Activated CD4-positive, alpha-beta T cell treated with anti-CD3 and anti-CD28 coated beads for 48 hours (primary cell): ENCODE results near the gene PIEZO2.

Source experiments
- DNase-seq: peaks from one replicate; pipeline ENCODE4 v3.0.0-alpha.2; 2020

PIEZO2 gene

GRCh38 chr18:10718809-10719208 lies 430.6 kb downstream of the PIEZO2 start:
- no peak for DNase-seq

GRCh38 chr18:10715791-10716190 lies 433.6 kb downstream of the PIEZO2 start:
- no peak for DNase-seq

DNA sequence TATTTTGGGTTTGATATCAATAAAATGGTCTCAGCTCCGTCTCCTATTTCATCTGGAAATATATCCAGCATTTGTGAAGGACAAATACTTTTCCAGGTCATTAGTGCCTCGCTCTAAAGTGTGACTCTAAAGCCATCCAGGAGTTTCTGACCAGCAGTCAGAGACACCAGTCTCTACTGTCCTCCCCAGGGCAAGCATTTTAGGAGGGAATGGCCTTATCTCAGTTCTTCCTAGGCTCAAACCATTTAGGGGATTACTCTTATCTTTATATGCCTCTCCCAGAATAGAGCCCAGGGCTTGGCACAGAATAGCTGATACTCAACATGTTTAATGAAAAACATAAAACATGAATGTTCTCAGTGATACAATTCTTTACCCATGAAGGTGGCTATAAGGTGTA lies 436.0 kb downstream of the PIEZO2 start:
- DNase-seq = no peak

DNA sequence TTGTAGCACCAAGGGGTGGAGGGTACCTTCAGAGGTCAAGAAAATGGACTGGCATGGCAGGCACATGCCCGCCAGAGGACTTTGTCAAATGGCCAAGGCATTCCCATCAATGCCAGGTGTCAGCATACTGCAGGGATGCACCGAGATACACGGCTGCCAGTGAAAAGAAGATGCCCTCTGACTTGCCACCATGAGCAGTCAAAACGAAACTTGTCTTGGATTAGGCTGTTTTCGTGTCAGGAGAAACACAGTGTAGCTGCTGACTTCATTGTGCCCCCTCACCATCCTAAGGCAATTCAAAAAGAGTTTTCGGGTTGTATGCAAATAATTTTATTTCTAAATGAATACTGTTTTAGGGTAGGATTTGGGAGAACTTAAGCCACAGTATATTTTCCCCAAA lies 442.1 kb downstream of the PIEZO2 start:
- no peak for DNase-seq

DNA sequence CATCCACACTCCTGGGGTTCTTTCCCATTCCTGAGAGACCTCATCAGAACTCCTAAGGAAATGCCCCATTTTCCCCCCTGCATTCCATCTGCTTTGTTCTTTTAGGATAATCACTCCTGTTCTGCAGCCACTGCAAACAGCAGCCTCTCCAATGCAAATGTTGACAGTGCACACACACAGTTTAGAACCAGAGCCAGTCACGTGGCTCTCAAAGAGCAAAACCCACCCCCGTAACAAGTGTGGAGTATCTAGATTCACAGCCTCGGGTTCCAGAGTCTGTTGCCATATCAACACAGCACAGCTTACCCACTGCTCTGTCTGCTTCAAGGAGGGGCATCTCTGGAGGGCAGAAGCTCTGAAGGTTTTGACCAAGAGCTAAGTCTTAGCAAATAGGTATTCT lies 443.6 kb downstream of the PIEZO2 start:
- DNase-seq = no peak

- DNase-seq = no peak
Observed at GRCh38 chr18:10705291-10705690, 444.1 kb downstream of the PIEZO2 start.

GRCh38 chr18:10702206-10702605 lies 447.2 kb downstream of the PIEZO2 start:
- no peak for DNase-seq

DNA sequence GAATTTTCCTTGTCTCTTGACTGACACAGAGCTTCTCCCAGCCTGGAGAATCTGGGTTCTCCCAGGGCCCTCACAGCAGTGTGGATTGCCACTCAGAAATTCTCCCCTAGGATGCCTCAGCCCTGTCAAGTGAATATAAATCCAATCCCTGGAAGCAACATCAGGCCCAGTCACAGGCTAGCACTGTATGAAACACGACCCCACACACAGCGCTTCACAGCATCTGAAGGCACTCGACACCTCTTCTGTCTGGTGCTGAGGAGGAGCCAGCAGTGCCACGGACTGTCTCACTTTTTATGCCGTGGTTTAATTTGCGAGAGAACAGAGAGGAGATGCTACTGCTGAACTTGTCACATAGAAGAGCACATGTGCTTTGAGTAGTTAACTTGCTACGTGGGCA lies 459.0 kb downstream of the PIEZO2 start:
- DNase-seq = no peak

DNA sequence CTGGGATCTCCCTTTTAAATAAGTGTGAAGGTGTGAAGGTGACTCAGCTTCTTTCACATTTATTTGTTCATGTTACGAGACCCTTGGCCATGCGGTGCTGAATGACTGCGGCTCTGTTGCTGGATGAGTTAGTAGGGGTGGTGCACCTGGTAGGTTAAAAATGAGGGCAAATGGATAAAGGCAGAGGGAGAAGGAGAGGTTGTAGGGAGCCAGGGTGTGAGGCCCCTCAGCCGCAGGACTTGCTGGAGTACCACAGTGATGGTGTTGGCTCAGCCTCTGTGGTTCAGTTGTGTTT lies 459.4 kb downstream of the PIEZO2 start:
- no peak for DNase-seq

DNA sequence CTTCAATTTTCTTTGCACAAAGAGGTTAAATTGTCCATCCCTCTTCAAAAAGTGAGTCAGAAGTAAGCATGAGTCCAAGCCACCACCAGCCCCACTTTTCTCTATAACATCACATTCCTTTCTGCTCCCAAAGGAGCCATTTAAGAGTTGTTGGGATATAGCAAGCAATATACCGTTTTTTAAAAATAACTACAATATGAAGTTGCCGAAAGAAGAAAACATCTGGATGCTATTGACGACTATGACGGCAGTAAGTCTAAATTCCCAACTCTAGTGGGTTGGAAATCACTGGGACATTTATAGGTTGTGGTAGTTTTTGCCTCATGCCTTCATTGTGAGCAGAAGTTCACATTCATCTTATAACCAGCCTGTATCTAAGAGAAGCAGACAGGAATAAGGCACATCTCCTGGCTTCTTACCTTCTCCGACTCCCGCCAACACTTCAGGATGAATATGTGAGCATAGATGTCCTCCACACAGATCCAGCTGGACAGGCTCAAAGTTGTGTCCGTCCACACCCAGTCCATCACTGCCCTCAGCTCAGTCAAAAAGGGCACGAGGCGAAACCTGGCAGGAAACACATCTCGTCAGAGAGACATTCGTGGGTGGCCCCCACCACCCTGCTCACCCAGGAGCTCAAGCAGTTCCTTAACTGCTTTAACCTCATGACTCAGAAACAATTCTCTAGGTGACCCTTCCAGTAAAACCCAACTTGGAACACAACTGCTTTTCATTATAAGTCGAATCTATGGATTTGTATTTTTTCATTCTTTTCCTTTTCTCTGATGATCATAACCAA lies 459.9 kb downstream of the PIEZO2 start:
- DNase-seq = no peak

GRCh38 chr18:10688766-10689165 lies 460.6 kb downstream of the PIEZO2 start:
- DNase-seq = no peak

GRCh38 chr18:10687161-10687925 lies 462.0 kb downstream of the PIEZO2 start:
- DNase-seq = no peak

DNA sequence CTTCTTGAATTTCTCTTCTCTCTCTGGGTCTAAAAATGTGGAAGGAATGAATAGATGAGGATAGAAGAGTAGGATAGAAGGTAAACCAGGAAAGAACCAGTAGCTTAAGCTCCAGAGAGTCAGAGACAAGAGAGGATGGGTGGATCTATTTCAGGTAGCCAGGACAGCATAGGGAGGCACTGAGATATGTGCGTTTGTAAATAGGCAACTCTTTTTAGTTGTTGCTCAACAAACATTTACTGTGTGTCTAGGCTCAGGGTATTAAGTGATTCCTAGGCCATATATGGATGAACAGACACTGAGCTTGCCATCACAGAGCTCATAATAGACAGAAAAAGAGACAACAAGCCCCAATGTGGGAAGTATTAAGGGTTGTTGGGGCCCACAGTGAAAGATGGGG lies 463.1 kb downstream of the PIEZO2 start:
- no peak for DNase-seq

- no peak for DNase-seq
Observed at GRCh38 chr18:10685484-10685883, 463.9 kb downstream of the PIEZO2 start.

DNA sequence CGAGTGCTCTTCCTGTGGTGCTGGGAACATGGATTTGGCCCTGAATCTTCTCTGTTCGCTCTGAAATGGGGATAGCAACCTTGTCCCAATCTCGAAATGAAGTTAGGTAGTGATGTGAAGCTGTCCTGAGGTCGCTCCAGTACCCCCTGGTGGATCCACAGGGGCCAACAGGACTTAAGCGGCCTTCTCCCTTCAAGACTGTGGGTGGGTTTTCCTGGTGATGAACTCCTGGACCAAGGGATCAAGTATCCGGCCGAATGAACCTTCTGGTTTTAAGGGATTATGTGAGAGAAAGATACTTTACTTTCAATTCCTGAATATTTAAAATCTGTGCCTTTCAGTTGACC lies 467.0 kb downstream of the PIEZO2 start:
- no peak for DNase-seq

DNA sequence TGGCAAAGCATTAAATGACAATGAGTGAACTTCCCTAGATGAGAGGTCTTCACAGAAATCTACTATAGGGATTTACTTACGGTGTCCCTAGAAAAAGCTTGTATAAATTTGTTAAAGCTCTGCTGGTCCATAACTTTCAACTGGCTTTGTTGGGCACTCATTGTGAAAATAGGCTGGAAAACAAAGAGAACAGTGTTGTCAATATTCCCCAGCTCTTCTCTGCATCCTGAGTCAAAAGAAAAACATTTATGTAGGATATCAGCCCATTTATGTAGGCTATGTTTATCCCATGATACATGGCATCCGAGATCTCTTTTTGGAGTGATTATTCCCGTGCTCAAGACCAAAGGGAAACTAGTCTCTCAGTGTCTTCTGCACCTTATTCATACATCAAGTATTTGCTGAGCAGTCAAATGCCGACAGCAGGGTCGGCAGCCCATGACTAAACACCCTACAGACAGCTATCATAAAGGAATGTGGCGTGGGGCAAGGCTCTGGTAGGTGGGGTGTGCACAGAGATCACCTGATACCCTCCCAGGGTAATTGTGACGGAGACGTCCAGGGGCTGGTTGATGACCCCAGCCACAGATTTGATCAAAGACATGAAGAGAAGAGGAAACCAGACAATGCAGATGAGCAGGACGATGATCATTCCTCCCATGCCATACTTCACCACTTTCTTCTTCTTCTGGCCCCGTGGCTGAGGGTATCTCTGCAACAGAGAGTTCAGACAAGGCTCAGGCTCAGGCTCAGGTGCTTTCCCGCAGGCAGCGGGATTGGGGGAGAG lies 467.6 kb downstream of the PIEZO2 start:
- no peak for DNase-seq

- DNase-seq = no peak
Observed at GRCh38 chr18:10680271-10680596, 469.1 kb downstream of the PIEZO2 start.

- DNase-seq = no peak
Observed at GRCh38 chr18:10679557-10680270, 469.7 kb downstream of the PIEZO2 start.

DNA sequence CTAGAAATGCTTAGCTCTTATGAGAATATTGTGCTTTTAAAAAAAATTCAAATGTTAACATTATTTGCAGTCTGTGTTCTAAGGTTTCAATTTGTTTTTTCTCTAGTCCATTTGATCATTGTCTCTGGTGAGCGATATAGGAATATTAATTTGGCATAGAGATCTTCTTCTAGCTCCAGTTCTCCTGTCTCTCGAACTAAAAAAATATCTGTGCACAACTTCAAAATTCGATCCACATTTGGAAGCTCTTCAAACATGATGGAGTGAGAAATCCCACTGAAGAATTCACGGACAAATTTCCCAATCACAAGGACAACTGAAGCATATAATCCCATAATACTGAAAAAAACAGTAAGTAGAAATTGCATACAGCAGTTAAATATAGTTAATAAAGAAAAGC lies 477.9 kb downstream of the PIEZO2 start:
- no peak for DNase-seq

- DNase-seq = no peak
Observed at GRCh38 chr18:10670856-10671255, 478.5 kb downstream of the PIEZO2 start.

- no peak for DNase-seq
Observed at GRCh38 chr18:10669441-10670100, 479.8 kb downstream of the PIEZO2 start.

GRCh38 chr18:10663750-10664149 lies 485.6 kb downstream of the PIEZO2 start:
- DNase-seq = no peak

- DNase-seq = no peak
Observed at GRCh38 chr18:10661317-10661716, 488.1 kb downstream of the PIEZO2 start.
